Right atrium auricular region (tissue), 2 donors: ENCODE results near the gene NT5DC2. TPM values are rescaled to one million over a fixed set of nuclear protein-coding genes. Genes with fewer than 3 reads are reported as not detected.

Experiments
- DNase-seq: peaks from one replicate; pipeline ENCODE4 v3.0.0-alpha.2; 2019; ENCODE audit warnings: low spot score
- H3K27ac ChIP-seq, 2 donors: fragments of 200-600 bp; sonication (generic); 1 replicate in 1 of 2; 2 replicates in 1 of 2; pipeline ENCODE4 v1.5.1; 2016 to 2019
- H3K27me3 ChIP-seq, 2 donors: fragments of 200-600 bp; sonication (generic); one replicate each; pipeline versions ENCODE4 v1.5.1 to v1.6.0; 2017 to 2019
- H3K36me3 ChIP-seq: fragments of 200-600 bp; sonication (generic); one replicate; pipeline ENCODE4 v1.5.1; 2016
- H3K4me1 ChIP-seq, 2 donors: fragments of 200-600 bp; sonication (generic); one replicate each; pipeline versions ENCODE4 v1.5.1 to v1.6.0; 2017 to 2019
- H3K4me3 ChIP-seq, 2 donors: fragments of 200-600 bp; sonication (generic); 1 replicate in 1 of 2; 2 replicates in 1 of 2; pipeline ENCODE4 v1.5.1; 2017 to 2019; ENCODE audit warnings: mild to moderate bottlenecking in 1 of 2, moderate library complexity in 1 of 2
- H3K9me3 ChIP-seq, 2 donors: fragments of 200-600 bp; sonication (generic); one replicate each; pipeline ENCODE4 v1.5.1; 2019
- CTCF ChIP-seq, 2 donors: fragments of 200-600 bp; sonication (generic); IDR thresholded peaks; one replicate each; pipeline ENCODE4 v1.5.1; 2019; ENCODE audit warnings: antibody characterized with exemption in 2 of 2
- total RNA-seq, 2 donors: library from RNA; depleted of rRNA; stranded (reverse); fragments of >200 nt; gene quantifications; one replicate each; pipeline ENCODE4 v1.1.0, GENCODE V29; 2016

Gene NT5DC2
- total RNA-seq, 2 donors from 2014 or later = 94.0 to 146 TPM

- no peaks in the 10 kb centered on the region for H3K9me3 ChIP-seq
- H3K27me3 ChIP-seq = no peaks in the 10 kb centered on the region
- DNase-seq = peak; percentile 58
- H3K27ac ChIP-seq = peak overlapping the region; percentile 83 to 92
- peak overlapping the region; percentile 50 to 69 for H3K4me3 ChIP-seq
- peaks cover 13% of the 10 kb centered on the region for H3K36me3 ChIP-seq
- no peak for TF ChIP-seq CTCF (IDR thresholded peaks at IDR 0.05)
- H3K4me1 ChIP-seq = peaks cover 0 to 78% of the 10 kb centered on the region in 2 donors
These were observed 1.2 kb downstream of the NT5DC2 start for GRCh38 chr3:52532517-52532837.

- no peaks in the 10 kb centered on the region for H3K27me3 ChIP-seq
- no peak for DNase-seq
- H3K36me3 ChIP-seq = peaks cover 18% of the 10 kb centered on the region
- H3K27ac ChIP-seq = peak overlapping the region; percentile 83 to 92
- H3K9me3 ChIP-seq = no peaks in the 10 kb centered on the region
- TF ChIP-seq CTCF (IDR thresholded peaks at IDR 0.05) = no peak
- peaks cover 0 to 77% of the 10 kb centered on the region in 2 donors for H3K4me1 ChIP-seq
- peak overlapping the region in 1 of 2 donors; percentile 69 for H3K4me3 ChIP-seq
These were observed 1.7 kb downstream of the NT5DC2 start for GRCh38 chr3:52531860-52532516.

GRCh38 chr3:52530918-52531826 lies 2.5 kb downstream of the NT5DC2 start:
- DNase-seq = no peak
- H3K36me3 ChIP-seq = peaks cover 26% of the 10 kb centered on the region
- no peak overlapping the region for H3K4me3 ChIP-seq
- peak overlapping the region; percentile 83 to 92 for H3K27ac ChIP-seq
- H3K9me3 ChIP-seq = no peaks in the 10 kb centered on the region
- TF ChIP-seq CTCF (IDR thresholded peaks at IDR 0.05) = no peak
- peaks cover 0 to 84% of the 10 kb centered on the region in 2 donors for H3K4me1 ChIP-seq
- no peaks in the 10 kb centered on the region for H3K27me3 ChIP-seq

DNA sequence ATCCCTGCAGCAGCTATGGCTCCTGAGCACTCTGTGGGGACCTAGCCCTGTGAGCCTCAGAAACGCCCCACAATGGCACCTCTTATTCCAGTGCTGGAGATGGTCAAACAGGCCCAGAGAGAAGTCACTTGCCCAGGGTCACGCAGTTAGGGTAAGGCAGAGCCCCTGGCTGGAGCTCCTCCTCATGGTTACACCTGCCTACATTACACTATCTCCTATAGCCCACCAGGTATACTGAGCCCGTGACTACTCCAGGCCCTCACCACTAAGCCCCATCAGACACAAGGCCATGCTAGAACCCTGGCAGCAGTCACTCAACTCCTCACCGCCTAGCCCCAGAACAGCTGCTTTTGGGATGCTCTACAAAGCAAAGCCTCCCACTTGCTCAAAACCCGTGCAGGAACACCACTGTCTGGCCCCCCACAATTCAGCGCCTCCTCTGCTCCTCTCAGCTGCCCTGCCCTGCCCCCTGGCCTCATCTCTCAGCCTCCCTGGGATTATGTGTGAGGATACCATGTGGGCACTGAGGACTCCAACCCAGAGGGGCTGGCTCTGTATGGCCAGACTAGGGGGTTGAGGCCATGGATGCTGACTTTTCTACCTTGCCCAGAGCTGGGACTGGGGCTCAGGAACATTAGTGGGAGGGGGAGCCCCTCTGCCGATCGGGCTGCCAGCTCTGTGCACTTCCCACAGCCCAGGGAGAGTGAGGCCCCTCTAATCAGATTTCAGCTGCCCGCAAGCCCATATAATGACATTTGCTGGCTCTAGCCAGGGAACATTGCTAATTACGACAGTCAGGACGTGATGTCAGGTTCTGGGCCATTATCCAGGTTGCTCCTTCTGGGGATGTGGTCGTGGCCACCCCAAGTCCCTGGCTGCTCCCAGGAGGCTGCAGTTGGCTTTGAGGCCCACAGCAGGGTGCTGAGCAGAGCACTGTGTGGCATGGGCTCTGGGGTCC lies 4.0 kb downstream of the NT5DC2 start:
- H3K9me3 ChIP-seq = no peaks in the 10 kb centered on the region
- no peak for TF ChIP-seq CTCF (IDR thresholded peaks at IDR 0.05)
- H3K27me3 ChIP-seq = no peaks in the 10 kb centered on the region
- peaks cover 0 to 88% of the 10 kb centered on the region in 2 donors for H3K4me1 ChIP-seq
- DNase-seq = peak; percentile 77
- H3K36me3 ChIP-seq = peaks cover 28% of the 10 kb centered on the region
- no peak overlapping the region for H3K4me3 ChIP-seq
- peak overlapping the region; percentile 83 to 92 for H3K27ac ChIP-seq

GRCh38 chr3:52528586-52529375 lies 4.9 kb downstream of the NT5DC2 start:
- Histone ChIP-seq H3K9me3 (no peaks in the 10 kb centered on the region), H3K27ac (peak overlapping the region; percentile 83 to 92), H3K4me3 (no peak overlapping the region), H3K4me1 (peaks cover 0 to 89% of the 10 kb centered on the region in 2 donors), H3K36me3 (peaks cover 37% of the 10 kb centered on the region), H3K27me3 (no peaks in the 10 kb centered on the region)
- TF ChIP-seq CTCF (IDR thresholded peaks at IDR 0.05) = no peak
- DNase-seq = no peak
